Osteoblast (primary cell): Measurements from ENCODE around the gene CLCN3. TPM values are rescaled to one million over a fixed set of nuclear protein-coding genes. Genes with fewer than 3 reads are reported as not detected.

Experiments used
- DNase-seq: peaks from one replicate; pipeline ENCODE4 v3.0.0; 2011; ENCODE audit warnings: low spot score, mixed read lengths; ENCODE audit not compliant: insufficient read length; ENCODE audit errors: missing footprints
- H2AFZ ChIP-seq: 2 replicates; pipeline ENCODE4 v1.6.0; 2011; ENCODE audit warnings: mild to moderate bottlenecking, low read length
- H3K27ac ChIP-seq: 2 replicates; pipeline ENCODE4 v1.5.1; 2011; ENCODE audit warnings: mild to moderate bottlenecking, low read depth, low read length, moderate library complexity
- H3K27me3 ChIP-seq: 2 replicates; pipeline ENCODE4 v1.6.0; 2012; ENCODE audit warnings: mild to moderate bottlenecking, control low read depth, inconsistent platforms, low read length, moderate library complexity; ENCODE audit not compliant: insufficient read depth
- H3K36me3 ChIP-seq: 2 replicates; pipeline ENCODE4 v1.5.1; 2011; ENCODE audit warnings: mild to moderate bottlenecking, low read length, control low read depth, moderate library complexity; ENCODE audit not compliant: insufficient read depth
- H3K4me1 ChIP-seq: 2 replicates; pipeline ENCODE4 v1.5.1; 2011; ENCODE audit warnings: mild to moderate bottlenecking, low read length, control low read depth, moderate library complexity; ENCODE audit not compliant: insufficient read depth
- H3K4me2 ChIP-seq: 2 replicates; pipeline ENCODE4 v1.6.0; 2011; ENCODE audit warnings: mild to moderate bottlenecking, low read length; ENCODE audit not compliant: insufficient read depth
- H3K4me3 ChIP-seq: fragments of 200-600 bp; sonication (generic); 3 replicates; pipeline ENCODE4 v1.5.1; 2012; ENCODE audit warnings: mild to moderate bottlenecking, low read length, inconsistent platforms; ENCODE audit not compliant: insufficient read depth
- H3K79me2 ChIP-seq: 2 replicates; pipeline ENCODE4 v1.6.0; 2012; ENCODE audit warnings: mild to moderate bottlenecking, low read length, control low read depth, inconsistent platforms; ENCODE audit not compliant: insufficient read depth
- H3K9me3 ChIP-seq: 2 replicates; pipeline ENCODE4 v1.5.1; 2011; ENCODE audit warnings: low read depth, low read length, control low read depth
- H4K20me1 ChIP-seq: 2 replicates; pipeline ENCODE4 v1.6.0; 2012; ENCODE audit warnings: mild to moderate bottlenecking, low read length, control low read depth; ENCODE audit not compliant: insufficient read depth
- CTCF ChIP-seq: IDR thresholded peaks from 2 replicates; pipeline ENCODE4 v1.5.1; 2011; ENCODE audit warnings: mild to moderate bottlenecking, low read depth, low read length, moderate library complexity; ENCODE audit errors: extremely low read depth
- total RNA-seq: library from RNA; depleted of rRNA; stranded (reverse); fragments of >200 nt; gene quantifications from 2 replicates; pipeline ENCODE4 v1.2.3, GENCODE V29; 2012

The CLCN3 gene
- total RNA-seq, 1 donor = 32.2 TPM

- TF ChIP-seq CTCF = no peak
- no peak overlapping the region for H3K4me3 ChIP-seq
- DNase-seq = no peak
- H3K36me3 ChIP-seq = peaks cover 13% of the 10 kb centered on the region
- H3K79me2 ChIP-seq = peaks cover 28% of the 10 kb centered on the region
- no peak overlapping the region for H2AFZ ChIP-seq
- H3K27me3 ChIP-seq = no peaks in the 10 kb centered on the region
- peak overlapping the region; percentile 12 for H3K4me2 ChIP-seq
- peaks cover 12% of the 10 kb centered on the region for H3K4me1 ChIP-seq
- H3K9me3 ChIP-seq = no peaks in the 10 kb centered on the region
- no peaks in the 10 kb centered on the region for H4K20me1 ChIP-seq
- H3K27ac ChIP-seq = peak overlapping the region; percentile 74
Observed at GRCh38 chr4:169604903-169605331, 15.5 kb upstream of the CLCN3 start.

DNA sequence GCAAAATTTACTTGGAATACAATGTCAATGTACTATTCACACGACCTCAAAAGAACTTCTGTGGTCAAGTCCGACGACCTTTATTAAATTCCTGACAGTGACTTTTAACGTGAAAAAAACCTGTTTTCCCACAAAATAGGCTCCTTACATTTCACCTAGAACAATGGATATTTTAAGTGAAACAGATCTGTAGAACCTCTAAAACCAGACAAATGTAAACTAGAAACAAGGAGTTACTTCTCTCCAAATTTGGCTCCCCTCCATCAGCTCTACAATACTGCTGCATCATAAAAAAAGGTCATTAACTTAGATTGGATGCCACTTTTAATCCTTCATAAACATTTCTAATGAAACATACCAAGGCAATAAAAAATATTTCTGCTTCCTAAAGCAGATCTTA lies 9.2 kb upstream of the CLCN3 start:
- no peaks in the 10 kb centered on the region for H3K9me3 ChIP-seq
- no peaks in the 10 kb centered on the region for H4K20me1 ChIP-seq
- no peaks in the 10 kb centered on the region for H3K27me3 ChIP-seq
- peaks cover 22% of the 10 kb centered on the region for H3K4me1 ChIP-seq
- H3K36me3 ChIP-seq = no peaks in the 10 kb centered on the region
- peak overlapping the region; percentile 98 for H3K4me3 ChIP-seq
- H3K79me2 ChIP-seq = peaks cover 39% of the 10 kb centered on the region
- DNase-seq = no peak
- H3K4me2 ChIP-seq = peak overlapping the region; percentile 99
- TF ChIP-seq CTCF = no peak
- peak overlapping the region; percentile 27 for H2AFZ ChIP-seq
- H3K27ac ChIP-seq = peak overlapping the region; percentile 99

- H3K36me3 ChIP-seq = no peaks in the 10 kb centered on the region
- no peaks in the 10 kb centered on the region for H4K20me1 ChIP-seq
- peak within 1 kb of the TSS; percentile 98 for H3K4me3 ChIP-seq
- peaks cover 22% of the 10 kb centered on the region for H3K4me1 ChIP-seq
- H3K9me3 ChIP-seq = no peaks in the 10 kb centered on the region
- peak within 1 kb of the TSS; percentile 99 for H3K27ac ChIP-seq
- H2AFZ ChIP-seq = peak within 1 kb of the TSS; percentile 98
- TF ChIP-seq CTCF = no peak
- DNase-seq = peak; percentile 95
- H3K27me3 ChIP-seq = no peaks in the 10 kb centered on the region
- peak within 1 kb of the TSS; percentile 99 for H3K4me2 ChIP-seq
- H3K79me2 ChIP-seq = peaks cover 29% of the 10 kb centered on the region
Observed at GRCh38 chr4:169611991-169612870, 8.1 kb upstream of the CLCN3 start, which contains the start of gene NEK1. NEK1 (minus strand) TSS chr4:169612583; CDS start chr4:169602630, 9,953 bp downstream.
